Stimulated activated CD8-positive, alpha-beta memory T cell treated with anti-CD3 and anti-CD28 coated beads, Interleukin-4, amount 100 ng/mL, for 24 hours (primary cell): ENCODE results near the gene HBP1.
A peak's percentile ranks its signal among the peaks of the same experiment; 100 is the strongest.
"Not testable (repeated sequence)": the region's sequence is repeated elsewhere in the genome, so short reads cannot be mapped to it uniquely, and the experiment has no call there.

ENCODE experiments used
- DNase-seq: peaks from one replicate; pipeline ENCODE4 v3.0.0-alpha.2; 2020; ENCODE audit warnings: low read depth

Gene HBP1

DNA sequence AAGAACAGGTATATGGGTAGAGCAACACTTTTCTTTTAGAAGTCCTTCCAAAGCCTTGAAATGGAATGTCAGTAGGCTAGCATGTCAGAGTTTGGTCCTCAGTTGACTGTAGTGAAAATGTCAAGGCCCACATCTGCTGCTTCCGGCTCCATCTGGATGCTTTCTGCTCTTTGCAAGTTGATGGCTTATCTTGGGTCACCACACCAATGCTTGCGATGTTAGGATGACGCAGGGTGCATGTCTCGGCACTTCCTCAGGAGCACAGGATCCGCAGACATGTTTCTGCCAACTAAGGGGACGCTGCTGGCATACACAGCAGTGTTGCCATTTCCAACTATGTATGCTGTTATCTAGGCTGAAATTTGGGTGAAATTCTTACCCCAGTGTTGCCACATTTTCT is 14.0 kb upstream of the HBP1 start:
- no peak for DNase-seq

DNA sequence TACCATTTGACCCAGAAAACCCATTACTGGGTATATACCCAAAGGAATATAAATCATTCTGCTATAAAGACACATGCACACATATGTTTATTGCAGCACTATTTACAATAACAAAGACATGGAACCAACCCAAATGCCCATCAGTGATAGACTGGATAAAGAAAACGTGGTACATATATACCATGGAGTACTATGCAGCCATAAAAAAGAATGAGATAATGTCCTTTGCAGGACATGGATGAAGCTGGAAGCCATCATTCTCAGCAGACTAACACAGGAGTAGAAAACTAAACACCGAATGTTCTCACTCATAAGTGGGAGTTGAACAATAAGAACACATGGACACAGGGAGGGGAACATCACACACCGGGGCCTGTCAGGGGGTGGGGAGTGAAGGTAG is 13.1 kb upstream of the HBP1 start:
- not testable (repeated sequence) for DNase-seq

DNA sequence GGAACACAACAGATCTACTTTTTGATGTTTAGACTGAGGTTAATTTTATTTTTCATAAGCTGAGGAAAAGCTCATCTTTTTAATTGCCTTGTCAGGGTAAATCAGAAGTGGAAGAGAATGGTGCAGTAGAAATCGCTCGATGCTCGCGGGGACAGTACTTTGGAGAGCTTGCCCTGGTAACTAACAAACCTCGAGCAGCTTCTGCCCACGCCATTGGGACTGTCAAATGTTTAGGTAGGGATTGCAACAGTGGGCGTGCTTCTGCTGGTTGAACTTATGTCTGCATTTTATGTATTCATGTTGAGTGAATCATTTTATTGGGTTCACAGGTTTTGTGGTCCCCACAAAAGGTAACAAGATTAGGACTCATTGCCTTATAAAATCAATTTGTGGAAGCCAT is 11.7 kb upstream of the HBP1 start:
- no peak for DNase-seq

DNA sequence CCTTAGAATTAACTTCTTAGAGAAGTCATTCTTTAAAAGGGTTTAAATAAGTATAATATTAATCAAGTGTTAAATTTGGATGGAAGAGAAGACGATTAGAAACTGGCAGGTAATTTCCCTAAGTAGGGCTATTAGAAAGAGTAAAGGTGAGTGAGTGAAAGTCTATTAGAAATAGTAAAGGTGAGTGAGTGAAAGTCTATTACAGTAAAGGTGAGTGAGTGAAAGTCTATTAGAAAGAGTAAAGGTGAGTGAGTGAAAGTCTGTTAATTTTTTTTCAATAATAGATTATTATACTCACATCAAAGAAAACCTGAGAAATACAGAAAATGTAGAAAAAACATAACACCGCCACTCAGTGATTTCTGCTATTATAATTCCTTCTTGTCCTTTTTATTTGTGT is 10.8 kb upstream of the HBP1 start:
- no peak for DNase-seq

DNA sequence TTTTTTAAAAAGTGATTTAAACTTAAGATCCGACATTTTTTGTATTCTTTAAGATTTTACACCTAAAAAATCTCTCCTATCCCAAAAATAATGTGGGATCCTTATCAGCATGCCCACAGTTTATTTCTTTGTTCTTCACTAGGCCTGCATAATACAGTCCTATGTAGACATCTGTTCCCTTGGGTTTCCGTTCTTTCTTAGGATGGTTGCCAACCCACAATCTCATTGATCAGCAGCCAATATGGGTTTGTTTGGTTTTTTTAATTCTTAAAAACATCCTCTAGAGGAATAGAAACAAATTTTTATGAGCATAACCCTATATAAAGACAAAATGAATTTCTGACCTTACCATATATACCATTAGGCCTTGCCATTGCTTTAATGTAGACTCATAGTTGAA is 8.4 kb upstream of the HBP1 start:
- DNase-seq = no peak

DNA sequence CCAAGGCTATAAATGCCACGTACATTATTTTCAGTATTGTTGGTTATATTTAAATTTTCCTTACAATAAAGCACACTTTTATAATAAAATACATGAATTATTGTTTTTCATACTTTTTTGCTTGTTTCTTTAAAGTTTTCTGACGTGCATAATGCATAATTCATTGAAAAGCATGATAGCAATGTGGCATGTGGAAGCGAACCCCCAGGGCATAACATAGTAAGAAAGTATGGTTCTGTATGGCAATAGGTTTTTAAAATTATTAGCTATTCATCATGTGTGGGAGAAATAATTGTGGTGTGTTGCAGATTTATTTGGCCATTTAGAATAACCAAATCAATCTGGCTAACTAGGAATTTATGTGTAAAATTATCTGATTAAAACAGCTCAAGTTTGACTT is 7.4 kb upstream of the HBP1 start:
- no peak for DNase-seq

DNA sequence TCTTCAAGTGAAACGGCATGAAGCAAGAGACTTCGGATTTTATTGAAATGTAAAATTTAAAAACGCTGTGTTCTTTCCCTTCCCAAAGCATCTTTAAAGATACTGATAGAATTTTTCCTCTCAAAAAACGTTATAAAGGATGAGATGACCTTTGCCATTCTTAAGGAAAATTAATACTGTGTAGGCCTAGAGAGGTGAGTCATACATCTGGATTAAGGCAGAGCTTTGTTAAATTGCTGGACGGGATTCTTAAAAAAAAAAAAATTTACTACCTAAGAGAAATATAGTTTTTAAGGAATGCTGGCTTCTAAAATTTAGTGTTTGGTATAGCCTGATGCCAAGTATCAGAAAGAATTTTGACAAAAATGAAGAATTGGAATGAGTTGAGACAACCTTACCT is 6.3 kb upstream of the HBP1 start:
- DNase-seq = no peak

DNA sequence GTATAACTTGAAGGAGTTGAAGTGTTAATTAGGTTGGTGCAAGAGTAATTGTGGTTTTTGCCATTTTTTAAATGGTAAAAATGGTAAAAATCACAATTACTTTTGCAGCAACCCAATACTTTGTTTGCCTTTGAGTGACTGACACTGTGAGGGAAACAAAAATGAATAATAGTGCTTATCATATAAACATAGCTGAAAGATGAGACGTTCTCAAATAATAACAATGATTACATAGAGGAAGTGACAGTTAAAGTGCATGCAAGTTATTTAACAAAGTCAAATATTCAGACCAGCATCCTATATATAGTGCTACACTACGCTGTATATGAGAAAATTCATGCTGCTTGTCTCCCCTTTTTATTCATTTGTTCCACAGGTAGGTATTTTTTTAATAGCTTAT is 4.7 kb upstream of the HBP1 start:
- DNase-seq = no peak

DNA sequence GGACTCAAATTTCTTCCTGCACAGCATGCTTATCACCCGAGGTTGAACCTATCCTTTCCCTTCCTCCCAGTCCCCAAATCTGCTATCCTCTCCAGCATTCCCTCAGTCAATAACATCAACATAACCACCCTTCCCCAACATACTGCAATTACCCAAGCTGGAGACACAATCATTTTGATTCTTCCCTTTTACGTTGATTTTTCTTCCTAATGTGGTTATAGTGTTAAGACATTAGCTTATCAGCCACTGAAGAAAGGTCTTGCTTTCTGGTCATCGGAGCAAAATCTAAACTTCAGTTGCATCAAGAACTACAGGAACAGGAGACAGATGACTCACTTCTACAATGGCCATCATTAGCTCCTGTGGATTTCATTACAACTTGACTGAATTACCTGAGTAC is 3.5 kb upstream of the HBP1 start:
- no peak for DNase-seq

DNA sequence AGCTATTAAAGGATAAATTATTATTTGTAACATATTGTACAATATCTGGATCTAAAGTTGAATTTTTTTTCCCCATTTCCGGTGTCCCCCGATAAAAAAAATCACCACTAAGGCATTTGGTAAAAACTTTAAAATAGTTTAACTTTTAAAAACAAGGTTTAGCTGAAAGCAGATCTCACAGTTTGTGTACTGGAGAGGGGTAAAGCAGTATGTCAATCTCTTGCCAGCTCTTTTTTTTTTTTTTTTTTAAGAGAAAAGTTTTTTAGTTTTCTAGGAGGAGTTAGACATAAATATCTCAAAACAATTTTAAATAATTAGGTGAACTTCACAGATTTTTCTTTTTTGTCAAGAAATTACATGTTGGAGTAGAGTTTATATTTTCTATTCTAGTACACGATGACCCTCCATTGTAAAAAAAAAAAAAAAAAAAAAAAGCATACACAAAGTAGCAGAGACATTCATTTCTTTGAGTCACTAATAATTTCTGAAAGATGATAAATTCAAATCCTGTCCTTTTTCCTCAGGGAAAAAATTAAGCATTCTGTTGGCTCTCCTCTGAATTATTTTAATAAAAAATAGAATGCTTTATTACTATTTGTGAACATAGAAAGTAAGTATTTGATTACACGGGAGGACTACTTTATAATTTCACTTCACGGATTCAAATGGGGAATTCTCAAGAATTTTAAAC is 1.9 kb upstream of the HBP1 start:
- no peak for DNase-seq

DNA sequence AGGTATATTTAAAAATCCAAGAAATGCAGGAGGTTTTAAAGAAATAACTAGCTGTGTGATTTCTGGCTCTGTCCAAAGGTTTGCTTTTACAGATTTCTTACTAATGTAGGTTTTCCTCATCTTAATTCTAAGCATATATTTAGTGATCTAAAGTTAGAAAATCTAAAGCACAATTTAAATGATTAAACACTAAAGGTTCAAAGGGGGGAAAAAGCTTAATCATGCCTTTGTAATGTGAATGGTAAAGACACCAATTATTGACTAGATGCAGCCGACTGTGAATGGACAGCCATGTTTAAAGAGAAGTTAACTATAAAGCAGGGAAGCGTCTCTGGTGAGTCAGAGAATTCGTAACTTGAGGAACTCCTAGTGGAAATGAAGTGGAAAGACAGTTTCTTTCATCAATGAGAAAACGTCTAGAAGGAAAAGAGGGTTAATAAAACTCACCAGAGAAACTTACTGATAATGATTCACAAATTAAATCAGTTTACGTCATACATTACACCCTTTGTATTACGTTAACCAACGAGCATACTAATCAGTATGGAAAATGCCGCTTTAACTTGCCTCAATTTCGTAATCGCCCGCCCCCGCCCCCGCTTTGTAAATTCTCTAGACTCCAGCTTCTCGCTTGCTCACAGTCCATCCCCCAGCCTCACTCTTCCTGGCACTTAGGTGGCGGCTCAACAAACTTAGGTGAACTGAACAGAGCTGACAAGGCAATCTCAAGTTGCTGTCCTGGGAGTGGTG is 1.1 kb upstream of the HBP1 start:
- DNase-seq = no peak

DNA sequence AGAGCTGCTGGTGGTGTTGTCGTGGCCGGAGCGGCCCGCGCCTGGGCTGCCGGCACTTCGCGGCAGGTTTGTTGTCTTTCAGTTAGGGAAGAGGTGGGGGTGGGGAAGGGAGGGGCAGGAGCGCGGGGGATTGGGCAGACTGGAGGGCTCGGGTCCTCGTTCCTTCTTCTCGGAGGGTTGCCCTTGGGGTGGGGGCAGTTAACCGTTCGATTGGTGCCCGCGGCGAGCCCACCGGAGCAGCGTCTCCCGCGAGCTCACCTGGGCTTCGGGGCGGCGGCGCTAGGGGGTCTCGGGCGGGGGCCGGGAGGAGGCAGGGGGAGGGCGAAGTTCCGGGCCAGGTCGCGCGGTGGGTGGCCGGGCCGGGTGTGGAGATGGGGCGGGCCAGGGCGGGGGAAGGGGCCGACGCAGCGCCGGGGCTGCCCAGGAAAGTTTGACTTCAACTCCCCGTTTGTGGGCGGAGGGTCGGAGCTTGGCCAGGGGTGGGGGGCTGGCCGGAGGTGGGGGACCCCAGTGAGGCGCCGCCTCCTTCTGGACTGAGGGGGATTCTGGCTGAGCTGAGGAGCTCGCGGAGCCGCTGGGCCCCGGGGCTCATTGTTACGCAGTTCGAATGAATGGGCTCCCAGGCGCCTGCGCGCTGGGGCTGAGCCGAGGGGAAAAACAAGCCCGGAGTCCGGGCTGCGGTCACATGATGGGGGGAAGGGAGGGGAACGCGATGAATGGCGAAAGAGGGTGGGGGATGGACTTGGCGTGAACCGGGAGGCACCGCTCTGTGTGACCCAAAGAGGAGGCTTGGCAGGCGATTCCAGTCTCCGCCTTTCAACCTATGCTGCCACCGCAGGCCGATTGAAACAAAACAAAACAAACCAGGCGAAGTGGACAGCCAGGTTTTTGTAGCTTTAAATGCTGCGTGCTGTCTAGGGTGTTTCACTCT is 582 bp downstream of the HBP1 start:
- DNase-seq = peak; percentile 84

DNA sequence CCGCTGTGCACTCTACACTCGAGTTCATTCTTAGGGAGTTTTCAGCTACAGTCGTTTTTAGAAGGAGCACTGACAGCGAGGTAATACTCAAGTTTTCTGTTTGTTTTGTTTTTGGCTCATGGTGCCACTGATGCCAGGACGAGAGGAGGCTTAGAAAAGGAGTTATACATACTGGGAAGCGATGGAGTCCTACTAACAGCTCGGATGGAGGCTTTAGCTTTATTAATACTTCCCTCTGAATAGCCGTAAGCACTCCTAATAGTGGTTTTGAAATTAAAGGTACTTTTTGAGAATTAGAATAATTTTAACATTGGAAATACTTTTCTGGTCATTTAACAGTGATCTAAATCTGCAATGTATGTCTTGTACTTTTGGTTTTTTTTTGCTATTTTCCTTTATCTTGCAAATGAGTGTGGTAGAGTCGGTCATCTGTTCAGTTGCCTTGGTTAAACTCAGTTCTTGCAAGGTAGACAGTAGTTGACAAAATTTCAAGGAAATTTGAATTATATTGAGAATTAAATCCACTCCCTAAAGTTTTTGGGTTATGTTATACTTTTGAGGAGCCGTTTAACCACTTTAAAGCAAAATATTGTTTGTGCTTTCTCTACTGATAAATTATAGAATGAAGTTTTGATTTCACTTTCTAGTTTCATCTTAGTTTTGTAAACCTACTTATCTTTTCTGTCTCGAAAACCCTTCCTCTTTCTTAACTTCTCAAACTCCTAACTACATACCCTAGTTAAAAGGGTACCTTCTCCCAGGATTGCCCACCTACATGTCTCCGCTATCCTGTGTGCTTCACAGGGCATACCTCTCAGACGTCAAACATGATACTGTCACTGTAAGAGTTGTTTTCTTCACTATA is 1.5 kb downstream of the HBP1 start:
- no peak for DNase-seq

DNA sequence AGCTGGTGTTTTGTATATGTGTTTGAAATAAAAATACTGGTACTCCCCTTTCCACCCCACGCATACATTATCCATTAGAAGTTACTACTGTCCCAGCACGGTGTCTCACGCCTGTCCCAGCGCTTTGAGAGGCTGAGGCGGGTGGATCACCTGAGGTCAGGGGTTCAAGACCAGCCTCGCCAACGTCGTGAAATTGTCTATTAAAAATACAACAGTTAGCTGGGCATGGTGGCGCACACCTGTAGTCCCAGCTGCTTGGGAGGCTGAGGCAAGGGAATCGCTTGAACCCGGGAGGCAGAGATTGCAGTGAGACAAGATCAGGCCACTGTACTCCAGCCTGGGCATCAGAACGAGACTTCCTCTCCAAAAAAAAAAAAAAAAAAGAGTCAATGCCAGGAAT is 2.7 kb downstream of the HBP1 start:
- DNase-seq = no peak

DNA sequence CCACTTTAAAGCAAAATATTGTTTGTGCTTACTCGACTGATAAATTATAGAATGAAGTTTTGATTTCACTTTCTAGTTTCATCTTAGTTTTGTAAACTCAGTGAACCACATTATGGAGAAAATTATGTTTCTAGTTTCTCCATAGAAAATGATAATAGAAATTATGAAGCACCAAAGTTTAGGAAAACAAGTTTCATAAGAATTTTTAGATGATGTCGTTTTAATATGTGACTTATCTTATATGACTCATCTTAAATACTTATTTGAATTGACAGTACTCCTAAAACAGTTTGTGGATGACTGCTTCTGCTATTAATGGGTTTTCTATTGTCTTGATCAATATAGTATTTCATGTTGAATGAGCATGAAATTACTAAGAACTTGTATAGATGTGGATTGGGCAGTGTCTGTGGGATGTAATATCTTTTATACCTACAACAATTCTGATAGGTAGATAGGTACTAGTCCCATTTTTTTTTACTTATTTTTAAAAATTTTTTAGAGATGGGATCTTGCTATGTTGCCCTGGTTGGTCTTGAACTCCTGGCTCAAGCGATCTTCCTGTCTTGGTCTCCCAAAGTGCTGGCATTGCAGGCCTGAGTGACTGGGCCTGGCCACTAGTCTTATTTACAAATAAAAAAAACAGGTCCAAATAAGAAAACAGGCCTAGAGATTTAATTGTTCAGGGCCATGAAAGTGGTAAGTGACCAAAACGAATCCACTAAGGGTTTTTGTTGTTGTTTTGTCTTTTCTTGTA is 3.7 kb downstream of the HBP1 start:
- no peak for DNase-seq

DNA sequence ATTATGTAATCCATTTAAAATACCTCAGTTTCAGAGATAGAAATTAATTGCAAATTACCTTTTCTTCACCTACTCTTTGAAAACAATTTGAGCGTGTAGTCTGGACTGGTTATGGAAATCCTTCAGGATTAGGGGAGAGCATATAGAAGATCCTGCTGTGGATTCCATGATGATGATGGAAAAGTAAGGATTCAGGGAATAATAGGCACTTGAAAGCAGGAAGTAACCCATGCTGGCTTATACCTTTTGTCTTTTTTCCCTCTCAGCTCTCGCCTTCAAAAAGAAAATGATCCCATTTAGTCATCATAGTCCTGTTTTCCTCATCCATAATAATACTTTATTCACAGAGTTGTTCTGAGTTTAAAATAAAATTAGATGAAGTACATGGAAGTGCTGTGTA is 4.4 kb downstream of the HBP1 start:
- DNase-seq = no peak

DNA sequence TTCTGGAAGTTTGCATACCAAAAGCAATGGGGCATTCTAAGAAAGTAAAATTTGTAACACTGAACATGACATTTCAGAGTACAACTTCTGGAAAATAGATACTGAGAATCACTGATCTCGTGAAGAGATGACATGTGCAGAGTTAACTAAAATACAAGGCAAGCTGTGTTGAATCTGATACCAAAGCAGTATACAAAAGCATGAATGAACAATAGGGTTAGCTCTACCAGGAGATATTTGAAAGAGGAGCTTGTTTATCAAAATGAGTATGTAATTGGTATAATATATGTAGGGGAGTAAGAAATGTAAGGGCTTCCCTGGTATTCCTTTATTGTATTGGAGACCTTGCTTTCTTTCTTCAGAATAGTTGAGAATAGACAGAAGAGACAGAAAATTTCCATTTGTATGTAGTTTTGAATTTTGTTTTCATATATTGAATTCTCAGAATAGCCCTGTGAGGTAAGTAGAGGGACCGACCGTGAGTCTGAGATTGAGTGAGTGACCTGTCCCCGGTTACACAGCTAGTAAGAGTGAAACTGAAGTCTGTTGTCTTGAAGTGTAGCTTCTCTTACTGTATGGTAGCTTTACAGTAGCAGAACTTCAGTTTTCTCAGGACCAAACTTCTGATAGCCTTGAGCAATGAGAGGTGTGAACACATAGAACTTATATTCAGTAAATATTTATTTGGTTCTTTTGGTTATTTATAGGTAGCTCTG is 5.0 kb downstream of the HBP1 start:
- no peak for DNase-seq

DNA sequence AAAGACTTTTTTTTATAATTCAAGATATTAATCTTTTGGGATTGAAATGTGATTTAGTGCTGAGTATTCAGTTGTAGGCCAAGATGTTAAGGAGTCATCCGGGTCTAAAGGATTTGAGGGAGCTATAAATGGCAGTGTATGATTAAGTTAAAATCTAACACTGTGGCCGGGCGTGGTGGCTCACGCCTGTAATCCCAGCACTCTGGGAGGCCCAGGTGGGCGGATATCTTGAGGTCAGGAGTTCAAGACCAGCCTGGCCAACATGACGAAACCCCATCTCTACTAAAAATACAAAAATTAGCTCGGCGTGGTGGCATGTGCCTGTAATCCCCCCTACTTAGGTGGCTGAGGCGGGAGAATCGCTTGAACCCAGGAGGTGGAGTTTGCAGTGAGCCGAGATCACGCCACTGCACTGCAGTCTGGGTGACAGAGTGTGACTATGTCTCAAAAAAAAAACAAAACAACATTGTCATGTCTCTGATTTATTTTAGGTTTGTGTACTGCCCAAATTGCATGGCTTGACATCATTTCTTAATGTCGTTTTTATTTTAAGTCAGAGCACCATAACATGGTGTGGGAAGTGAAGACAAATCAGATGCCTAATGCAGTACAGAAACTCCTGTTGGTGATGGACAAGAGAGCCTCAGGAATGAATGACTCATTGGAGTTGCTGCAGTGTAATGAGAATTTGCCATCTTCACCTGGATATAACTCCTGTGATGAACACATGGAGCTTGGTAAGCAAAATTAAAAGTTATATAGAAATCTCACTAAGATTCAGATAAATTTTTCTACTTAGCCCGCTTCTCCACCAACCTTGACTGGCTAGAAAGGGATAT is 10.7 kb downstream of the HBP1 start:
- DNase-seq = no peak

DNA sequence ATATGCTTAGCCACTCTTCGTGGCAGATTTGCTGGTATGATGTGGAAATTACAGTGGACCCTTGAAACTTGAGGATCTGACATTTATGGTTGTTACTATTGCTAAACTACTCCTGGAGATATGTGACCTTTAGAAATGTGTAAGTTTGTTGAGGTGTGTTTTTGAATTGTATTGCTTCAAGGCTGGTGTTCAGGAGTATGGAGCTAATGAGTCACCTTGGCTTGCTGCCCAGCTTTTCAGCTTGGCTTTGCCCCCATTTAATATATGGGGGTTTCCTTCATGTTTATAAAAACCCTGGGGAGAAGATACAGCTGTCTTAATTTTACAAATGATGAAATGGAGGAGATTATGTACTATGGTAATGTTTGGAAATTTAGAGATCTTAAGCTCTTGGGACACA is 11.6 kb downstream of the HBP1 start:
- peak; percentile 73 for DNase-seq

DNA sequence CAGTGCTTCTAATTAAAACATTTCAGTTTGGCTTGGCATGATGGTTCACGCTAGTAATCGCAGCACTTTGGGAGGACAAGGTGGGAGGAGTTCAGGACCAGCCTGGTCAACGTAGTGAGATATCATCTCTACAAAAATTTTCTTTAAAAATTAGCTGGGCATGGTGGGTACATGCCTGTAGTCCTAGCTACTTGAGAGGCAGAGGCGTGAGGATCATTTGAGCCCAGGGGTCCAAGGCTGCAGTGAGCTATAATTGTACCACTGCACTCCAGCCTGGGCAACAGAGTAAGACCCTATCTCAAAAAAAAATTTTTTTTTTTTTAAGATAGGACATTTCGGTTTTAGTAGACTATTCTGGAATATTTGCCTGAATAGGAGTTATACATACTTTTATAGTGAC is 12.4 kb downstream of the HBP1 start:
- DNase-seq = no peak
